Central memory CD8-positive, alpha-beta T cell (primary cell): ENCODE measurements around the gene CDC42BPA.
A peak's percentile ranks its signal among the peaks of the same experiment; 100 is the strongest.
"Not testable (repeated sequence)": the region's sequence is repeated elsewhere in the genome, so short reads cannot be mapped to it uniquely, and the experiment has no call there.

Experiments
- ATAC-seq: fragments of 150-1000 bp; cut with Tn5 transposase; replicated peaks from 2 replicates; pipeline ENCODE4 v1.10.0; 2022; ENCODE audit warnings: mild to moderate bottlenecking, moderate FRiP score, moderate number of reproducible peaks; ENCODE audit not compliant: poor library complexity, severe bottlenecking; ENCODE audit errors: extremely low read depth
- DNase-seq, 2 donors: peaks; one replicate each; pipeline ENCODE4 v3.0.0; 2021; ENCODE audit warnings: low spot score in 2 of 2
- H3K27ac Mint-ChIP-seq: one replicate; pipeline ENCODE4 v1.8.0; 2022; ENCODE audit warnings: low read depth, mild to moderate bottlenecking, moderate library complexity, mixed read lengths
- H3K27me3 Mint-ChIP-seq: one replicate; pipeline ENCODE4 v1.8.0; 2022; ENCODE audit warnings: mixed read lengths
- H3K36me3 Mint-ChIP-seq: one replicate; pipeline ENCODE4 v1.8.0; 2022; ENCODE audit warnings: mild to moderate bottlenecking, moderate library complexity, mixed read lengths; ENCODE audit not compliant: insufficient read depth
- H3K4me1 Mint-ChIP-seq: one replicate; pipeline ENCODE4 v1.8.0; 2022; ENCODE audit warnings: mixed read lengths
- H3K4me3 Mint-ChIP-seq: one replicate; pipeline ENCODE4 v1.8.0; 2022; ENCODE audit warnings: mild to moderate bottlenecking, moderate library complexity, mixed read lengths
- H3K9me3 Mint-ChIP-seq: one replicate; pipeline ENCODE4 v1.8.0; 2022; ENCODE audit warnings: mixed read lengths

The CDC42BPA gene

GRCh38 chr1:227016990-227017389 lies 301.3 kb downstream of the CDC42BPA start:
- H3K27me3 Mint-ChIP-seq = peaks cover 22% of the 10 kb centered on the region
- H3K36me3 Mint-ChIP-seq = no peaks in the 10 kb centered on the region
- H3K4me1 Mint-ChIP-seq = no peaks in the 10 kb centered on the region
- ATAC-seq (no peak), DNase-seq (no peak)
- H3K9me3 Mint-ChIP-seq = no peaks in the 10 kb centered on the region
- H3K27ac Mint-ChIP-seq = no peak overlapping the region
- H3K4me3 Mint-ChIP-seq = no peak overlapping the region

GRCh38 chr1:227010645-227011044 lies 307.6 kb downstream of the CDC42BPA start:
- Mint-ChIP-seq H3K27me3 (peaks cover 18% of the 10 kb centered on the region), H3K9me3 (no peaks in the 10 kb centered on the region), H3K36me3 (no peaks in the 10 kb centered on the region), H3K27ac (no peak overlapping the region), H3K4me3 (no peak overlapping the region), H3K4me1 (no peaks in the 10 kb centered on the region)
- ATAC-seq (no peak), DNase-seq (no peak)

GRCh38 chr1:227009937-227010336 lies 308.4 kb downstream of the CDC42BPA start:
- Mint-ChIP-seq H3K36me3 (no peaks in the 10 kb centered on the region), H3K27me3 (peaks cover 18% of the 10 kb centered on the region), H3K27ac (no peak overlapping the region), H3K4me1 (no peaks in the 10 kb centered on the region), H3K9me3 (no peaks in the 10 kb centered on the region), H3K4me3 (no peak overlapping the region)
- ATAC-seq = no peak
- no peak for DNase-seq

GRCh38 chr1:227006226-227006796 lies 312.0 kb downstream of the CDC42BPA start:
- H3K36me3 Mint-ChIP-seq = no peaks in the 10 kb centered on the region
- no peaks in the 10 kb centered on the region for H3K4me1 Mint-ChIP-seq
- no peak overlapping the region for H3K4me3 Mint-ChIP-seq
- ATAC-seq (no peak), DNase-seq (no peak)
- H3K27ac Mint-ChIP-seq = no peak overlapping the region
- H3K9me3 Mint-ChIP-seq = no peaks in the 10 kb centered on the region
- H3K27me3 Mint-ChIP-seq = peaks cover 6% of the 10 kb centered on the region

GRCh38 chr1:227004796-227005195 lies 313.5 kb downstream of the CDC42BPA start:
- Mint-ChIP-seq H3K27ac (no peak overlapping the region), H3K27me3 (no peaks in the 10 kb centered on the region), H3K4me1 (no peaks in the 10 kb centered on the region), H3K4me3 (no peak overlapping the region), H3K36me3 (no peaks in the 10 kb centered on the region), H3K9me3 (no peaks in the 10 kb centered on the region)
- DNase-seq (no peak), ATAC-seq (no peak)

GRCh38 chr1:227003165-227003564 lies 315.1 kb downstream of the CDC42BPA start:
- Mint-ChIP-seq H3K27ac (no peak overlapping the region), H3K4me1 (no peaks in the 10 kb centered on the region), H3K27me3 (no peaks in the 10 kb centered on the region), H3K36me3 (no peaks in the 10 kb centered on the region), H3K9me3 (no peaks in the 10 kb centered on the region), H3K4me3 (no peak overlapping the region)
- no peak for ATAC-seq
- no peak for DNase-seq

GRCh38 chr1:227002531-227003049 lies 315.7 kb downstream of the CDC42BPA start:
- no peaks in the 10 kb centered on the region for H3K36me3 Mint-ChIP-seq

GRCh38 chr1:226999579-226999978 lies 318.7 kb downstream of the CDC42BPA start:
- not testable (repeated sequence) for H3K4me1 Mint-ChIP-seq, H3K4me3 Mint-ChIP-seq, ATAC-seq, H3K9me3 Mint-ChIP-seq, H3K36me3 Mint-ChIP-seq, DNase-seq, H3K27ac Mint-ChIP-seq, H3K27me3 Mint-ChIP-seq

More at GRCh38 chr1:227002531-227003049, 315.7 kb downstream of the CDC42BPA start:
- no peaks in the 10 kb centered on the region for H3K9me3 Mint-ChIP-seq
- H3K27ac Mint-ChIP-seq = no peak overlapping the region
- no peaks in the 10 kb centered on the region for H3K27me3 Mint-ChIP-seq
- H3K4me3 Mint-ChIP-seq = no peak overlapping the region
- H3K4me1 Mint-ChIP-seq = no peaks in the 10 kb centered on the region
- ATAC-seq = no peak
- DNase-seq = no peak

GRCh38 chr1:226995365-226996332 lies 322.6 kb downstream of the CDC42BPA start:
- DNase-seq (no peak), ATAC-seq (peak; percentile 52)
- Mint-ChIP-seq H3K9me3 (no peaks in the 10 kb centered on the region), H3K36me3 (no peaks in the 10 kb centered on the region), H3K4me1 (peaks cover under 1% of the 10 kb centered on the region), H3K4me3 (no peak overlapping the region), H3K27me3 (no peaks in the 10 kb centered on the region), H3K27ac (no peak overlapping the region)

GRCh38 chr1:226994586-226995364 lies 323.5 kb downstream of the CDC42BPA start:
- Mint-ChIP-seq H3K4me3 (no peak overlapping the region), H3K36me3 (no peaks in the 10 kb centered on the region), H3K27ac (no peak overlapping the region), H3K4me1 (peaks cover 9% of the 10 kb centered on the region), H3K27me3 (no peaks in the 10 kb centered on the region), H3K9me3 (no peaks in the 10 kb centered on the region)
- DNase-seq = no peak
- no peak for ATAC-seq

- H3K27me3 Mint-ChIP-seq = no peaks in the 10 kb centered on the region
- peaks cover 15% of the 10 kb centered on the region for H3K4me1 Mint-ChIP-seq
Measured at GRCh38 chr1:226993814-226994585, 324.3 kb downstream of the CDC42BPA start.

GRCh38 chr1:226991920-226992319 lies 326.4 kb downstream of the CDC42BPA start:
- no peak for ATAC-seq
- DNase-seq = no peak
- H3K36me3 Mint-ChIP-seq = peaks cover 5% of the 10 kb centered on the region
- no peak overlapping the region for H3K4me3 Mint-ChIP-seq
- H3K4me1 Mint-ChIP-seq = peaks cover 15% of the 10 kb centered on the region
- no peaks in the 10 kb centered on the region for H3K9me3 Mint-ChIP-seq
- H3K27ac Mint-ChIP-seq = no peak overlapping the region
- H3K27me3 Mint-ChIP-seq = no peaks in the 10 kb centered on the region

More at GRCh38 chr1:226993814-226994585, 324.3 kb downstream of the CDC42BPA start:
- Mint-ChIP-seq H3K9me3 (no peaks in the 10 kb centered on the region), H3K4me3 (no peak overlapping the region), H3K36me3 (no peaks in the 10 kb centered on the region), H3K27ac (no peak overlapping the region)
- DNase-seq = no peak
- ATAC-seq = no peak
